ENCODE data around the gene MPL.

MPL gene

DNA sequence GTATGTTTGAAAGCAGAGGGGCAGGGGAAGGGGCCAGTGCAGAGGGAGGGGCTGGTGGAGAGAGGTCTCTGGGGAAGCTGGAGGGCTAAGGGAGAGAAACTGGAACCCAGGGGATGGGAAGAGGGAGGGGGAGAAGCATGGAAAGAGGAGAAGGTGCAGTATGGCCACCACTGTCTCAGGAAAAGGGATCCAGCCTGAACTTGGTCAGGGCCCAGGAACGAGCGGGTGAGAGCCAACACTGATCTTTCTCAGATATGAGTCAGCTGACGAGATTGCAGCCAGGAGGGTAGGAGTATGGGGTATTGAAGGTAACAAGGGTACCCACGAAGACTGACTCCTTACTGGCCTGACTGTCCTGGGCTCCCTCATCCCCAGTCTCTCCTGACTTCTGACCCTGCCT is 18.8 kb upstream of the MPL start:
- TF ChIP-seq FOXP2 (optimal IDR thresholded peaks at IDR 0.05; ENCODE audit: borderline replicate concordance, extremely low read depth, extremely low read length, insufficient read depth) (no peak), POLR2AphosphoS5 (IDR thresholded peaks at IDR 0.05; ENCODE audit: low read depth, low read length) (no peak), SIN3A (IDR thresholded peaks at IDR 0.05; ENCODE audit: borderline replicate concordance, insufficient read depth, low read length) (no peak), TAF1 (IDR thresholded peaks at IDR 0.05; ENCODE audit: borderline replicate concordance, insufficient read depth, low read length) (no peak)
- TF ChIP-seq, protein P1, sequence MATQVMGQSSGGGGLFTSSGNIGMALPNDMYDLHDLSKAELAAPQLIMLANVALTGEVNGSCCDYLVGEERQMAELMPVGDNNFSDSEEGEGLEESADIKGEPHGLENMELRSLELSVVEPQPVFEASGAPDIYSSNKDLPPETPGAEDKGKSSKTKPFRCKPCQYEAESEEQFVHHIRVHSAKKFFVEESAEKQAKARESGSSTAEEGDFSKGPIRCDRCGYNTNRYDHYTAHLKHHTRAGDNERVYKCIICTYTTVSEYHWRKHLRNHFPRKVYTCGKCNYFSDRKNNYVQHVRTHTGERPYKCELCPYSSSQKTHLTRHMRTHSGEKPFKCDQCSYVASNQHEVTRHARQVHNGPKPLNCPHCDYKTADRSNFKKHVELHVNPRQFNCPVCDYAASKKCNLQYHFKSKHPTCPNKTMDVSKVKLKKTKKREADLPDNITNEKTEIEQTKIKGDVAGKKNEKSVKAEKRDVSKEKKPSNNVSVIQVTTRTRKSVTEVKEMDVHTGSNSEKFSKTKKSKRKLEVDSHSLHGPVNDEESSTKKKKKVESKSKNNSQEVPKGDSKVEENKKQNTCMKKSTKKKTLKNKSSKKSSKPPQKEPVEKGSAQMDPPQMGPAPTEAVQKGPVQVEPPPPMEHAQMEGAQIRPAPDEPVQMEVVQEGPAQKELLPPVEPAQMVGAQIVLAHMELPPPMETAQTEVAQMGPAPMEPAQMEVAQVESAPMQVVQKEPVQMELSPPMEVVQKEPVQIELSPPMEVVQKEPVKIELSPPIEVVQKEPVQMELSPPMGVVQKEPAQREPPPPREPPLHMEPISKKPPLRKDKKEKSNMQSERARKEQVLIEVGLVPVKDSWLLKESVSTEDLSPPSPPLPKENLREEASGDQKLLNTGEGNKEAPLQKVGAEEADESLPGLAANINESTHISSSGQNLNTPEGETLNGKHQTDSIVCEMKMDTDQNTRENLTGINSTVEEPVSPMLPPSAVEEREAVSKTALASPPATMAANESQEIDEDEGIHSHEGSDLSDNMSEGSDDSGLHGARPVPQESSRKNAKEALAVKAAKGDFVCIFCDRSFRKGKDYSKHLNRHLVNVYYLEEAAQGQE (IDR thresholded peaks at IDR 0.05; ENCODE audit: insufficient read depth in 1 of 2, low read depth in 2 of 2, low read length in 2 of 2): no peak

DNA sequence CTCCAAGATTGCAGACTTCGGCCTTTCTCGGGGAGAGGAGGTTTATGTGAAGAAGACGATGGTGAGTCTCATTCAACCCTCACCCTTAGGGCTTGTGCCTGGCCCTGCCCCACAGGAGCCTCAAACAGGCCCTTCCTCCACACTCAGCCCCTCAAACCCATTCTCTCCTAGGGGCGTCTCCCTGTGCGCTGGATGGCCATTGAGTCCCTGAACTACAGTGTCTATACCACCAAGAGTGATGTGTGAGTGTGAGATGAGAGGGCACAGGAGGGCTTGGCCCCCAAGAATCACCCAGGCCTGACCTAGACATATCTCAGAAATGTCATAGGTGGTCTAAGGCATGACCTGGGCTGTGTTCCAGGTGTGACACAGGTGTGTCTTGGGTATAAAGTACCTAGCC is 18.3 kb upstream of the MPL start:
- TF ChIP-seq POLR2AphosphoS5 (IDR thresholded peaks at IDR 0.05; ENCODE audit: low read depth, low read length) (no peak), TAF1 (IDR thresholded peaks at IDR 0.05; ENCODE audit: borderline replicate concordance, insufficient read depth, low read length) (no peak), SIN3A (IDR thresholded peaks at IDR 0.05; ENCODE audit: borderline replicate concordance, insufficient read depth, low read length) (no peak), FOXP2 (optimal IDR thresholded peaks at IDR 0.05; ENCODE audit: borderline replicate concordance, extremely low read depth, extremely low read length, insufficient read depth) (no peak)
- TF ChIP-seq, protein P1 (IDR thresholded peaks at IDR 0.05; ENCODE audit: insufficient read depth in 1 of 2, low read depth in 2 of 2, low read length in 2 of 2): no peak

DNA sequence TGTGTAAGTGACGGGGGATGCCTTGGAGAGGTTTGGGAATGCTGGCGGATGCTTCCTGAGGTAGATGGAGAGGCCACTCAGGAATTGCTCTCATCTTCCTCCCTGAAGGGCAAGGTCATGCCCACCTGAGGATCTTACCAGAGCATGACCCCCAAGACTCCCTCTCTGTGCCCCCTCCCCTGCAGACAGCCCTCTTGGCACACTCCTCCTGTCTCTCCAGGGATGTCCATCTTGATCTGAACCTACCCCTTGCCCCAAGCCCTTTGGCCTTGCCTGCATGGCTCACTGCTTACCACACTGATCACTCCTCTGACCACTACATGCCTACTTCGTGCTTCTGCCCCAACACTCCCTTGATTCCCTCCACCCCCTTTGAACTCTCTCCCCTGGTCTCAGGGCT is 17.9 kb upstream of the MPL start:
- TF ChIP-seq SIN3A (IDR thresholded peaks at IDR 0.05; ENCODE audit: borderline replicate concordance, insufficient read depth, low read length) (no peak), FOXP2 (optimal IDR thresholded peaks at IDR 0.05; ENCODE audit: borderline replicate concordance, extremely low read depth, extremely low read length, insufficient read depth) (no peak), POLR2AphosphoS5 (IDR thresholded peaks at IDR 0.05; ENCODE audit: low read depth, low read length) (no peak), TAF1 (IDR thresholded peaks at IDR 0.05; ENCODE audit: borderline replicate concordance, insufficient read depth, low read length) (no peak)
- TF ChIP-seq, protein P1 (IDR thresholded peaks at IDR 0.05; ENCODE audit: insufficient read depth in 1 of 2, low read depth in 2 of 2, low read length in 2 of 2): no peak

DNA sequence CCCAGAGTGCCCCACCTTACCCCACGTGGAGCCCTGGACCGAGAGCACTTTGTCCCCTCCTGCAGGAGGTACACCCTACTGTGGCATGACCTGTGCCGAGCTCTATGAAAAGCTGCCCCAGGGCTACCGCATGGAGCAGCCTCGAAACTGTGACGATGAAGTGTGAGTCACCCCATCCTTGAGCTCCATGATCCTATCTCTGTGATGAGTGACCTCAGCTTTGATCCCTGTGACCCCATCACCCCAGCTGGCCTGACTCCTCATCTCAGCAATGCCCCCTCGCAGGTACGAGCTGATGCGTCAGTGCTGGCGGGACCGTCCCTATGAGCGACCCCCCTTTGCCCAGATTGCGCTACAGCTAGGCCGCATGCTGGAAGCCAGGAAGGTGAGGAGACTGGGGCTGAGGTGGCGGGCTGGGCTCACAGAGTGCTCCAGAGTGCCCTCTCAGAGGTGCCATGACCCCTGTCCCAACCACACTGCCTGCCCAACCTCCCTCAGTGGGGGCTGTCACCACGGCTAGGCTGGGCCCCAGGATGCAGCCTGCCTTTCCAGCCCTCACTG is 16.2 kb upstream of the MPL start:
- no peak for TF ChIP-seq POLR2AphosphoS5 (IDR thresholded peaks at IDR 0.05; ENCODE audit: low read depth, low read length)
- no peak for TF ChIP-seq TAF1 (IDR thresholded peaks at IDR 0.05; ENCODE audit: borderline replicate concordance, insufficient read depth, low read length)
- TF ChIP-seq, protein P1 (IDR thresholded peaks at IDR 0.05; ENCODE audit: insufficient read depth in 1 of 2, low read depth in 2 of 2, low read length in 2 of 2): no peak
- no peak for TF ChIP-seq SIN3A (IDR thresholded peaks at IDR 0.05; ENCODE audit: borderline replicate concordance, insufficient read depth, low read length)
- TF ChIP-seq FOXP2 (optimal IDR thresholded peaks at IDR 0.05; ENCODE audit: borderline replicate concordance, extremely low read depth, extremely low read length, insufficient read depth): no peak
